IMR-90 (cell line): ENCODE data around the gene CYP2A13. TPM values are rescaled to one million over a fixed set of nuclear protein-coding genes. Genes with fewer than 3 reads are reported as not detected.

Source experiments
- ATAC-seq: fragments of 200-7000 bp; cut with Tn5 transposase; 2 replicates; pipeline ENCODE4 v1.9.1; 2020; ENCODE audit warnings: low read depth, mild to moderate bottlenecking, moderate library complexity
- BruUV-seq: library from RNA; stranded (reverse); fragments of 400-500 nt; replicated peaks from 2 replicates; lab custom pipeline; 2021; lab: Mats Ljungman, UMichigan
- CTCF ChIA-PET: fragments of 300-600 bp; formaldehyde crosslinking; extraction: SDS; loops from one replicate; lab custom pipeline; 2021; ENCODE audit warnings: antibody characterized with exemption; lab: Yijun Ruan, JAX
- POLR2A ChIA-PET: fragments of 300-600 bp; sonication (Branson Sonifier 250); formaldehyde crosslinking; loops from one replicate; lab custom pipeline; 2022; ENCODE audit warnings: antibody characterized with exemption; ENCODE audit not compliant: unreplicated experiment; lab: Charles Lee
- DNase-seq: peaks from one replicate; pipeline ENCODE4 v3.0.0; 2013
- H2AFZ ChIP-seq: replicated peaks from 2 replicates; pipeline ENCODE3; 2013; ENCODE audit warnings: low read length, mild to moderate bottlenecking; ENCODE audit not compliant: poor library complexity
- H2AK5ac ChIP-seq: 2 replicates; pipeline ENCODE4 v1.6.1; 2013; ENCODE audit warnings: low read depth, low read length, inconsistent platforms
- H2AK9ac ChIP-seq: replicated peaks from 2 replicates; pipeline ENCODE3; 2013; ENCODE audit warnings: mild to moderate bottlenecking, low read depth, low read length, moderate library complexity; ENCODE audit not compliant: poor library complexity
- H2BK120ac ChIP-seq: 2 replicates; pipeline ENCODE4 v1.6.1; 2013; ENCODE audit warnings: low read depth, low read length, inconsistent platforms
- H2BK15ac ChIP-seq: 3 replicates; pipeline ENCODE4 v1.6.1; 2013; ENCODE audit warnings: low read depth, low read length, inconsistent platforms
- H2BK20ac ChIP-seq: 2 replicates; pipeline ENCODE4 v1.6.1; 2013; ENCODE audit warnings: low read depth, mild to moderate bottlenecking, inconsistent platforms, low read length, moderate library complexity
- H2BK5ac ChIP-seq: 2 replicates; pipeline ENCODE4 v1.6.1; 2013; ENCODE audit warnings: mild to moderate bottlenecking, low read depth, low read length, inconsistent platforms; ENCODE audit not compliant: poor library complexity, severe bottlenecking
- H3K14ac ChIP-seq: replicated peaks from 2 replicates; pipeline ENCODE4 v1.6.1; 2013; ENCODE audit warnings: low read depth, low read length, inconsistent platforms
- H3K18ac ChIP-seq: 2 replicates; pipeline ENCODE4 v1.6.1; 2013; ENCODE audit warnings: low read depth, low read length, control low read depth
- H3K23ac ChIP-seq: 2 replicates; pipeline ENCODE4 v1.6.1; 2013; ENCODE audit warnings: low read depth, low read length, inconsistent platforms
- H3K27ac ChIP-seq: 2 replicates; pipeline ENCODE4 v1.5.1; 2013; ENCODE audit warnings: mild to moderate bottlenecking, control low read depth, low read length; ENCODE audit not compliant: insufficient read depth
- H3K27me3 ChIP-seq: 2 replicates; pipeline ENCODE4 v1.6.1; 2013; ENCODE audit warnings: low read length; ENCODE audit not compliant: control insufficient read depth, insufficient read depth
- H3K36me3 ChIP-seq: 2 replicates; pipeline ENCODE4 v1.6.1; 2013; ENCODE audit warnings: low read length, mixed read lengths; ENCODE audit not compliant: control insufficient read depth, insufficient read depth
- H3K4ac ChIP-seq: 2 replicates; pipeline ENCODE4 v1.6.1; 2013; ENCODE audit warnings: low read depth, low read length, inconsistent platforms
- H3K4me1 ChIP-seq: 2 replicates; pipeline ENCODE4 v1.6.1; 2013; ENCODE audit warnings: low read length, mixed read lengths; ENCODE audit not compliant: control insufficient read depth, insufficient read depth
- H3K4me2 ChIP-seq: 2 replicates; pipeline ENCODE4 v1.6.1; 2013; ENCODE audit warnings: low read depth, mild to moderate bottlenecking, control low read depth, low read length, moderate library complexity
- H3K4me3 ChIP-seq: 2 replicates; pipeline ENCODE4 v1.5.1; 2013; ENCODE audit warnings: low read depth, mild to moderate bottlenecking, control low read depth, low read length, moderate library complexity; ENCODE audit not compliant: insufficient read depth
- H3K56ac ChIP-seq: 2 replicates; pipeline ENCODE4 v1.6.1; 2013; ENCODE audit warnings: low read length, inconsistent platforms; ENCODE audit not compliant: insufficient read depth; ENCODE audit errors: extremely low read depth
- H3K79me1 ChIP-seq, 2 experiments: 2 replicates each; pipeline ENCODE4 v1.6.1; 2013; ENCODE audit warnings: low read length in 2 of 2, inconsistent platforms in 1 of 2, low read depth in 1 of 2
- H3K9ac ChIP-seq: 2 replicates; pipeline ENCODE4 v1.6.1; 2013; ENCODE audit warnings: low read depth, low read length, control low read depth
- H3K9me1 ChIP-seq: 2 replicates; pipeline ENCODE4 v1.6.1; 2013; ENCODE audit warnings: low read length, inconsistent platforms; ENCODE audit not compliant: insufficient read depth
- H3K9me3 ChIP-seq: 2 replicates; pipeline ENCODE4 v1.6.1; 2013; ENCODE audit warnings: low read length; ENCODE audit not compliant: control insufficient read depth, insufficient read depth
- H4K20me1 ChIP-seq: 2 replicates; pipeline ENCODE4 v1.6.1; 2013; ENCODE audit warnings: low read length, inconsistent platforms; ENCODE audit not compliant: insufficient read depth
- H4K5ac ChIP-seq: 2 replicates; pipeline ENCODE4 v1.6.1; 2013; ENCODE audit warnings: mild to moderate bottlenecking, low read depth, low read length, control low read depth
- H4K8ac ChIP-seq, 2 experiments: 2 replicates each; pipeline ENCODE4 v1.6.1; 2013; ENCODE audit warnings: low read depth in 2 of 2, low read length in 2 of 2, control low read depth in 1 of 2, inconsistent platforms in 1 of 2
- H4K91ac ChIP-seq: 2 replicates; pipeline ENCODE4 v1.6.1; 2013; ENCODE audit warnings: low read depth, low read length, inconsistent platforms; ENCODE audit not compliant: insufficient read depth
- CEBPB ChIP-seq: IDR thresholded peaks from 2 replicates; pipeline ENCODE4 v1.6.1; 2012; ENCODE audit warnings: low read depth, low read length, improper control_type of control experiment
- FOS ChIP-seq: fragments of 150-350 bp; IDR thresholded peaks from 2 replicates; pipeline ENCODE4 v1.6.1; 2016; ENCODE audit warnings: low read depth, low read length
- MAZ ChIP-seq: IDR thresholded peaks from 2 replicates; pipeline ENCODE4 v1.6.1; 2012; ENCODE audit warnings: low read depth, mild to moderate bottlenecking, low read length, improper control_type of control experiment, moderate library complexity, borderline replicate concordance
- WGBS, 2 experiments: methylation state at CpG; one replicate each; pipeline versions ENCODE4 v1.1.5 to v1.1.7; 2013; ENCODE audit warnings: missing lambda C conversion rate in 2 of 2; ENCODE audit not compliant: insufficient read length in 1 of 2; ENCODE audit errors: extremely low coverage in 2 of 2; 5-methylcytosine and 5-hydroxymethylcytosine counted together
- dilution Hi-C: fragments of 300-500 bp; cut with HindIII; formaldehyde crosslinking; loops from one replicate; pipeline ENCODE4 v1.14.3; 2018; ENCODE audit warnings: low sequenced_read_pairs; ENCODE audit not compliant: unreplicated experiment
- in situ Hi-C: fragments of 300-500 bp; cut with MboI; formaldehyde crosslinking; loops from 3 replicates; pipeline ENCODE4 v1.14.3; 2019; ENCODE audit warnings: low sequenced_read_pairs, inconsistent platforms, mixed read lengths
- intact Hi-C: fragments of 100-400 bp; cut with micrococcal nuclease; formaldehyde crosslinking; loops from 2 replicates; pipeline ENCODE4 v1.10.0; 2022
- polyA plus RNA-seq, 3 experiments: library from polyadenylated mRNA; depleted of rRNA; stranded (reverse); fragments of >200 nt; gene quantifications; 2 replicates each; pipeline ENCODE4 v1.2.3, GENCODE V29; 2012; ENCODE audit warnings: low replicate concordance in 1 of 3
- total RNA-seq: library from RNA; depleted of rRNA; stranded (reverse); fragments of >200 nt; gene quantifications from 2 replicates; pipeline ENCODE4 v1.2.3, GENCODE V29; 2012

CYP2A13 gene
- total and polyA plus RNA-seq, 2 of the 4 experiments (the other 2 are of a cell fraction) = not detected

DNA sequence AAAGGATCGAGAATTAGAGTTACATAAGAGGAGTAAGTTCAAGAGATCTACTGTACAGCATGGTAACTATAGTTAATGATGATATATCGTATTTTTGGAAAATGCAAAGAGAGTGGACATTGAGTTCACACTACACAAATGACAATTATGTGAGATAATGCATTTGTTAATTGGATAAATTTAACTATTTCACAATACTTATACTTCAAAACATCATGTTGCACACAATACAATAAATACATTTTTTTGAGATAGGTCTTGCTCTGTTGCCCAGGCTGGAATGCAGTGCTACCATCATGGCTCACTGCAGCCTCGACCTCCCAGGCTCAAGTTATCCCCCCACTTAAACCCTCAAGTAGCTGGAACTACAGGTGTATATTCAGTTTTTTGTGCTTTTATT lies 17.9 kb downstream of the CYP2A13 start:
- Histone ChIP-seq H3K27ac (no peak overlapping the region), H2BK120ac (no peak overlapping the region), H3K4ac (no peak overlapping the region), H2AK9ac (no peak overlapping the region), H3K14ac (no peak overlapping the region), H3K56ac (no peak overlapping the region), H3K4me1 (no peaks in the 10 kb centered on the region), H2BK15ac (no peak overlapping the region), H3K23ac (no peak overlapping the region), H4K8ac (no peak overlapping the region), H4K20me1 (no peaks in the 10 kb centered on the region), H3K4me3 (no peak overlapping the region), H3K36me3 (no peaks in the 10 kb centered on the region), H2AFZ (no peak overlapping the region), H4K5ac (no peak overlapping the region), H3K9ac (no peak overlapping the region), H2AK5ac (no peak overlapping the region), H4K91ac (no peak overlapping the region), H2BK5ac (no peak overlapping the region), H3K9me3 (no peaks in the 10 kb centered on the region), H3K4me2 (no peak overlapping the region), H3K79me1 (no peaks in the 10 kb centered on the region), H2BK20ac (no peak overlapping the region), H3K9me1 (no peaks in the 10 kb centered on the region), H3K27me3 (no peaks in the 10 kb centered on the region), H3K18ac (no peak overlapping the region)
- no peak for TF ChIP-seq FOS
- TF ChIP-seq CEBPB = peak; percentile 72
- no peak for TF ChIP-seq MAZ
- BruUV-seq = no TSS peak
- in situ Hi-C loops (no loop called here), intact Hi-C loops (no loop called here), dilution Hi-C loops (no loop called here)
- no CpG with 5 or more reads among the region's 3 CpGs for WGBS, 2 experiments
- POLR2A ChIA-PET = no interaction called here
- DNase-seq (no peak), ATAC-seq (no peak)
- CTCF ChIA-PET = no interaction called here
